Ascending aorta (tissue), 2 donors: Measurements from ENCODE around the gene GP1BB. TPM values are rescaled to one million over a fixed set of nuclear protein-coding genes. Genes with fewer than 3 reads are reported as not detected.

Experiments used
- DNase-seq, 2 donors: peaks; one replicate each; pipeline ENCODE4 v3.0.0-alpha.2; 2019; ENCODE audit warnings: low spot score in 2 of 2
- H3K27ac ChIP-seq, 2 donors: fragments of 200-600 bp; sonication (generic); one replicate each; pipeline ENCODE4 v1.5.1; 2016 to 2017; ENCODE audit warnings: mild to moderate bottlenecking in 1 of 2
- H3K27me3 ChIP-seq: fragments of 200-600 bp; sonication (generic); one replicate; pipeline ENCODE4 v1.5.1; 2017
- H3K36me3 ChIP-seq, 2 donors: fragments of 200-600 bp; sonication (generic); one replicate each; pipeline ENCODE4 v1.5.1; 2016
- H3K4me1 ChIP-seq, 2 donors: fragments of 200-600 bp; sonication (generic); one replicate each; pipeline ENCODE4 v1.5.1; 2016 to 2017; ENCODE audit warnings: mild to moderate bottlenecking in 1 of 2
- H3K4me3 ChIP-seq, 2 donors: fragments of 200-600 bp; sonication (generic); one replicate each; pipeline ENCODE4 v1.5.1; 2016 to 2017; ENCODE audit warnings: mild to moderate bottlenecking in 1 of 2
- H3K9me3 ChIP-seq, 2 donors: fragments of 200-600 bp; sonication (generic); one replicate each; pipeline ENCODE4 v1.5.1; 2016
- CTCF ChIP-seq, 3 experiments: fragments of 200-600 bp in 2 of 3; fragments of 450-650 bp in 1 of 3; sonication (generic) in 2 of 3; IDR thresholded peaks; one replicate each; pipeline ENCODE4 v1.5.1; 2016 to 2019; ENCODE audit warnings: antibody characterized with exemption in 3 of 3, mild to moderate bottlenecking in 1 of 3, moderate library complexity in 1 of 3
- intact Hi-C: fragments of 100-400 bp; cut with DNase I; formaldehyde crosslinking; loops from one replicate; pipeline ENCODE4 v1.15.1; 2023
- total RNA-seq: library from RNA; depleted of rRNA; stranded (reverse); fragments of >200 nt; gene quantifications from one replicate; pipeline ENCODE4 v1.1.0, GENCODE V29; 2016

The GP1BB gene
- total RNA-seq, 1 donor from 2014 or later = 50.2 TPM

DNA sequence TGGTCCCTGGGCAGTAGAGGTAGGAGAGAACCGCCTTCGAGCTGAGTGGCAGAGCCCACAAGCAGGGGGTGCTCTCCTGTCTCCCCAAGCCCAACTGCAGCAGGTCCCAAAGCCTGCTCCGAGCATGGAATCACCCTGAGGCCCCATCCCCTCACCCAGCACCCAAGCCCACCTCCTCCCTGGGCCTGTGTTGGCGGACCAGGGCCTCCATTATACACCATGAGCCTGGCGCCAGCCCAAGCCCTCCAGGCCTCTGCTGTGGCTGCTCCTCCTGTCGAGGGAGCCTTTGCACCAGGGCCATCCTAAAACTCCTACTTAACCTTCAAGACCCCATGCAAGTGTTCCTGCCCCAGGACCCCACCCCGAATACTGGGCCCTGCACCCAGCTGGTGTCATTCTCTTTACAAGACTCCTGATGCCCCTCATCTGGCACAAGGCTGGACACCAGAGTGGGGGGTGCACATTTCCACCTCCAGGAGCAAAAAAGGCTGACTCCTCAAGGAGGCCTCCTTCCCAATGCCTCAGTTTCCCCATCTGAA, 16.6 kb downstream of the GP1BB start:
- DNase-seq = no peak
- no peak for TF ChIP-seq CTCF (IDR thresholded peaks at IDR 0.05)
- H3K9me3 ChIP-seq = no peaks in the 10 kb centered on the region
- intact Hi-C loops = no loop called here
- no peaks in the 10 kb centered on the region for H3K36me3 ChIP-seq
- no peaks in the 10 kb centered on the region for H3K4me1 ChIP-seq
- H3K27ac ChIP-seq = no peak overlapping the region
- H3K27me3 ChIP-seq = no peaks in the 10 kb centered on the region
- H3K4me3 ChIP-seq = no peak overlapping the region

- H3K4me3 ChIP-seq = no peak overlapping the region
- no peaks in the 10 kb centered on the region for H3K36me3 ChIP-seq
- intact Hi-C loops = no loop called here
- H3K9me3 ChIP-seq = no peaks in the 10 kb centered on the region
- H3K4me1 ChIP-seq = no peaks in the 10 kb centered on the region
- no peak for DNase-seq
- no peak overlapping the region for H3K27ac ChIP-seq
- no peak for TF ChIP-seq CTCF (IDR thresholded peaks at IDR 0.05)
- no peaks in the 10 kb centered on the region for H3K27me3 ChIP-seq
Observed at GRCh38 chr22:19740586-19740985, 17.2 kb downstream of the GP1BB start.

GRCh38 chr22:19741053-19741452, 17.7 kb downstream of the GP1BB start:
- TF ChIP-seq CTCF (IDR thresholded peaks at IDR 0.05) = no peak
- H3K27me3 ChIP-seq = no peaks in the 10 kb centered on the region
- no peaks in the 10 kb centered on the region for H3K9me3 ChIP-seq
- DNase-seq = no peak
- intact Hi-C loops = no loop called here
- no peaks in the 10 kb centered on the region for H3K4me1 ChIP-seq
- no peak overlapping the region for H3K4me3 ChIP-seq
- no peaks in the 10 kb centered on the region for H3K36me3 ChIP-seq
- no peak overlapping the region for H3K27ac ChIP-seq

- TF ChIP-seq CTCF (IDR thresholded peaks at IDR 0.05) = no peak
- H3K36me3 ChIP-seq = no peaks in the 10 kb centered on the region
- DNase-seq = no peak
- H3K4me1 ChIP-seq = no peaks in the 10 kb centered on the region
- intact Hi-C loops = no loop called here
- no peaks in the 10 kb centered on the region for H3K9me3 ChIP-seq
- H3K4me3 ChIP-seq = no peak overlapping the region
- H3K27ac ChIP-seq = no peak overlapping the region
- H3K27me3 ChIP-seq = no peaks in the 10 kb centered on the region
Observed at GRCh38 chr22:19742160-19743066, 19.1 kb downstream of the GP1BB start.

DNA sequence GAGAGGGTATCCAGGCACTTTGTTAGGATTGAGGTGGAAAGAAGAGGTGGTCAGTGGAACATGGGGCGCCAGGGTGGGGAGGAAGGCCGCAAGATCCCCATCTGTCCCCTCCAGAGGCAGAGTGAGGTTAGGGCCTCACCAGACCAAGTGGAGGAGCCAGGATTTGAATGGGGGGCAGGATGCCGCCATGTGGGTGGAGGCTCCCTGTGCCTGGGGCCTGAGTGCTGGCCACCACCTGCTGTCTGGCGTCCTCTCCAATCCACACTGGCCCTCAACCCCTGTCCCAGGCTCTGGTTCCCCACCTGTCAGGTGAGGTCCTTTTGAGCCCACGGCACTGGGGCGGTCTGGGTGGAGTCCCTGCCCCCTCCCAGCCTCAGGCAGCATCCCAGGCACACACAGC, 19.7 kb downstream of the GP1BB start:
- TF ChIP-seq CTCF (IDR thresholded peaks at IDR 0.05) = no peak
- Histone ChIP-seq H3K4me3 (no peak overlapping the region), H3K27ac (no peak overlapping the region), H3K36me3 (no peaks in the 10 kb centered on the region), H3K4me1 (no peaks in the 10 kb centered on the region), H3K27me3 (no peaks in the 10 kb centered on the region), H3K9me3 (no peaks in the 10 kb centered on the region)
- intact Hi-C loops = no loop called here
- no peak for DNase-seq
